Measurements from ENCODE around the gene SEC24D. TPM values are rescaled to one million over a fixed set of nuclear protein-coding genes. Genes with fewer than 3 reads are reported as not detected.

Gene SEC24D
- total and polyA plus RNA-seq, 9 of the 15 experiments (the other 6 are each of a cell fraction or from before 2014, with no cell fraction given) = 7.1 to 22.5 (median 11.3) TPM

DNA sequence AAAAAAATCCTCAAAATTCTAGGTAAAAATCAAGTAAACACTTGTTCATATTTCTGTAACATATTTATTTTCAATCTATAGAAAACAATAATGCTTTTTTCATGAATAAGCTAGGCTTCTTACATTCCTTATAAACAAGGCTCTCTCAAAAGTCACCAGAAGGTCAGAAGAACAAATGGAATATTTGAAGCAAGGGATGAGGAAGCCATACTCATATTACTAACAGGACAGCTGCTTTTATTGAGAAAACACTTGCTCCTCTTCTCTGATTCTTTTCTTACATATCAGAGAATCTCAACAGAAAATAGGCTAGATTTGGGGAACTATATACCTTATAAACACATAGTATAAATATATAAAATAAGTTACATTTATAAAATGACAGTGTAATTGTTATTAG, 82.8 kb downstream of the SEC24D start:
- Histone ChIP-seq H2AFZ (ENCODE audit: low read depth, low read length) (no peak overlapping the region), H3K27me3 (ENCODE audit: control insufficient read depth in 2 of 2, insufficient read depth in 2 of 2, low read length in 2 of 2) (no peaks in the 10 kb centered on the region), H3K9me3 (replicated peaks; ENCODE audit: control insufficient read depth, insufficient read depth, low read depth, low read length) (no peaks in the 10 kb centered on the region), H3K4me1 (replicated peaks in 1 of 2; ENCODE audit: control insufficient read depth in 2 of 2, insufficient read depth in 2 of 2, low read length in 2 of 2) (no peaks in the 10 kb centered on the region), H3K79me2 (ENCODE audit: control insufficient read depth, insufficient read depth, low read length) (no peaks in the 10 kb centered on the region), H3K9ac (ENCODE audit: insufficient read depth in 1 of 2, low read depth in 2 of 2, low read length in 2 of 2) (no peak overlapping the region), H4K20me1 (replicated peaks; ENCODE audit: control insufficient read depth, insufficient read depth, low read length) (no peaks in the 10 kb centered on the region), H3K27ac (ENCODE audit: extremely low read depth, low read depth, low read length) (no peak overlapping the region), H3K4me3 (no peak overlapping the region), H3K4me2 (ENCODE audit: insufficient read depth, low read length) (no peak overlapping the region), H3K9me1 (ENCODE audit: control insufficient read depth, insufficient read depth, low read length) (no peaks in the 10 kb centered on the region), H3K36me3 (ENCODE audit: control insufficient read depth, insufficient read depth, low read length) (peaks cover 20% of the 10 kb centered on the region)
- in situ Hi-C loops (cut with MboI) = no loop called here
- ATAC-seq = no peak
- DNase-seq (ENCODE audit: extremely low read depth in 1 of 4, low spot score in 3 of 4) = no peak
- intact Hi-C loops (cut with micrococcal nuclease) = no loop called here
- ChIA-PET CTCF (ENCODE audit: low intra/inter-chr PET ratio) (no interaction called here), POLR2A (no interaction called here)
- TF ChIP-seq CBX8 (IDR thresholded peaks at IDR 0.05; ENCODE audit: borderline replicate concordance, extremely low read depth, low read depth, low read length, poor library complexity, severe bottlenecking) (no peak), BRD4 (IDR thresholded peaks at IDR 0.05) (no peak), ZNF41 (CRISPR knock-in tag; conservative IDR thresholded peaks at IDR 0.05) (no peak), ESRRA (IDR thresholded peaks at IDR 0.05; ENCODE audit: borderline replicate concordance, low read depth) (no peak), CREB1 (IDR thresholded peaks at IDR 0.05) (no peak), CREB1 (CRISPR knock-in tag; IDR thresholded peaks at IDR 0.05) (no peak), ZSCAN29 (IDR thresholded peaks at IDR 0.05) (no peak), ETS2 (tag; IDR thresholded peaks at IDR 0.05; ENCODE audit: borderline replicate concordance, poor library complexity, severe bottlenecking) (no peak), TGIF2 (CRISPR knock-in tag; IDR thresholded peaks at IDR 0.05) (no peak), EHMT2 (IDR thresholded peaks at IDR 0.05) (no peak), ARNT (IDR thresholded peaks at IDR 0.05) (no peak), RBM25 (IDR thresholded peaks at IDR 0.05; ENCODE audit: low read depth, low read length, severe bottlenecking) (no peak), MAFF (IDR thresholded peaks at IDR 0.05; ENCODE audit: low read length) (no peak), MAFG (tag; conservative IDR thresholded peaks at IDR 0.05) (no peak)
- TF ChIP-seq, protein P1, sequence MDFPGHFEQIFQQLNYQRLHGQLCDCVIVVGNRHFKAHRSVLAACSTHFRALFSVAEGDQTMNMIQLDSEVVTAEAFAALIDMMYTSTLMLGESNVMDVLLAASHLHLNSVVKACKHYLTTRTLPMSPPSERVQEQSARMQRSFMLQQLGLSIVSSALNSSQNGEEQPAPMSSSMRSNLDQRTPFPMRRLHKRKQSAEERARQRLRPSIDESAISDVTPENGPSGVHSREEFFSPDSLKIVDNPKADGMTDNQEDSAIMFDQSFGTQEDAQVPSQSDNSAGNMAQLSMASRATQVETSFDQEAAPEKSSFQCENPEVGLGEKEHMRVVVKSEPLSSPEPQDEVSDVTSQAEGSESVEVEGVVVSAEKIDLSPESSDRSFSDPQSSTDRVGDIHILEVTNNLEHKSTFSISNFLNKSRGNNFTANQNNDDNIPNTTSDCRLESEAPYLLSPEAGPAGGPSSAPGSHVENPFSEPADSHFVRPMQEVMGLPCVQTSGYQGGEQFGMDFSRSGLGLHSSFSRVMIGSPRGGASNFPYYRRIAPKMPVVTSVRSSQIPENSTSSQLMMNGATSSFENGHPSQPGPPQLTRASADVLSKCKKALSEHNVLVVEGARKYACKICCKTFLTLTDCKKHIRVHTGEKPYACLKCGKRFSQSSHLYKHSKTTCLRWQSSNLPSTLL (IDR thresholded peaks at IDR 0.05) = no peak
- TF ChIP-seq, protein P2, sequence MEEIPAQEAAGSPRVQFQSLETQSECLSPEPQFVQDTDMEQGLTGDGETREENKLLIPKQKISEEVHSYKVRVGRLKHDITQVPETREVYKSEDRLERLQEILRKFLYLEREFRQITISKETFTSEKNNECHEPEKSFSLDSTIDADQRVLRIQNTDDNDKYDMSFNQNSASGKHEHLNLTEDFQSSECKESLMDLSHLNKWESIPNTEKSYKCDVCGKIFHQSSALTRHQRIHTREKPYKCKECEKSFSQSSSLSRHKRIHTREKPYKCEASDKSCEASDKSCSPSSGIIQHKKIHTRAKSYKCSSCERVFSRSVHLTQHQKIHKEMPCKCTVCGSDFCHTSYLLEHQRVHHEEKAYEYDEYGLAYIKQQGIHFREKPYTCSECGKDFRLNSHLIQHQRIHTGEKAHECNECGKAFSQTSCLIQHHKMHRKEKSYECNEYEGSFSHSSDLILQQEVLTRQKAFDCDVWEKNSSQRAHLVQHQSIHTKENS (CRISPR knock-in tag; IDR thresholded peaks at IDR 0.05) = no peak
- TF ChIP-seq, protein P3, sequence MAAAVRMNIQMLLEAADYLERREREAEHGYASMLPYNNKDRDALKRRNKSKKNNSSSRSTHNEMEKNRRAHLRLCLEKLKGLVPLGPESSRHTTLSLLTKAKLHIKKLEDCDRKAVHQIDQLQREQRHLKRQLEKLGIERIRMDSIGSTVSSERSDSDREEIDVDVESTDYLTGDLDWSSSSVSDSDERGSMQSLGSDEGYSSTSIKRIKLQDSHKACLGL (CRISPR knock-in tag; IDR thresholded peaks at IDR 0.05; ENCODE audit: borderline replicate concordance, poor library complexity, severe bottlenecking) = no peak
- TF ChIP-seq, protein P4, sequence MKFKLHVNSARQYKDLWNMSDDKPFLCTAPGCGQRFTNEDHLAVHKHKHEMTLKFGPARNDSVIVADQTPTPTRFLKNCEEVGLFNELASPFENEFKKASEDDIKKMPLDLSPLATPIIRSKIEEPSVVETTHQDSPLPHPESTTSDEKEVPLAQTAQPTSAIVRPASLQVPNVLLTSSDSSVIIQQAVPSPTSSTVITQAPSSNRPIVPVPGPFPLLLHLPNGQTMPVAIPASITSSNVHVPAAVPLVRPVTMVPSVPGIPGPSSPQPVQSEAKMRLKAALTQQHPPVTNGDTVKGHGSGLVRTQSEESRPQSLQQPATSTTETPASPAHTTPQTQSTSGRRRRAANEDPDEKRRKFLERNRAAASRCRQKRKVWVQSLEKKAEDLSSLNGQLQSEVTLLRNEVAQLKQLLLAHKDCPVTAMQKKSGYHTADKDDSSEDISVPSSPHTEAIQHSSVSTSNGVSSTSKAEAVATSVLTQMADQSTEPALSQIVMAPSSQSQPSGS (CRISPR knock-in tag; IDR thresholded peaks at IDR 0.05) = no peak
- no peak for FAIRE-seq
- BruUV-seq (replicated peaks) = no TSS peak
